ENCODE results near the gene GAN. TPM values are rescaled to one million over a fixed set of nuclear protein-coding genes. Genes with fewer than 3 reads are reported as not detected.
"Not testable (repeated sequence)": the region's sequence is repeated elsewhere in the genome, so short reads cannot be mapped to it uniquely, and the experiment has no call there.

The GAN gene
- polyA plus RNA-seq, 1 donor = 2.7 TPM

- peaks cover 2% of the 10 kb centered on the region for H3K36me3 ChIP-seq (ENCODE audit: control insufficient read depth, insufficient read depth, low read length)
- H3K27me3 ChIP-seq (ENCODE audit: control insufficient read depth, insufficient read depth, low read length) = no peaks in the 10 kb centered on the region
- no peak overlapping the region for H3K27ac ChIP-seq (ENCODE audit: low read length)
- no peaks in the 10 kb centered on the region for H3K9me3 ChIP-seq (ENCODE audit: control insufficient read depth, low read depth, low read length)
- no CpG with 5 or more reads among the region's 5 CpGs for WGBS (ENCODE audit: insufficient coverage, low lambda C conversion rate)
- H3K4me3 ChIP-seq (ENCODE audit: low read length) = no peak overlapping the region
- DNase-seq = no peak
- H3K4me1 ChIP-seq (ENCODE audit: control insufficient read depth, insufficient read depth, low read length) = no peaks in the 10 kb centered on the region
Measured at GRCh38 chr16:81321536-81321935, 6.8 kb downstream of the GAN start.

- peaks cover 2% of the 10 kb centered on the region for H3K36me3 ChIP-seq (ENCODE audit: control insufficient read depth, insufficient read depth, low read length)
- H3K9me3 ChIP-seq (ENCODE audit: control insufficient read depth, low read depth, low read length) = no peaks in the 10 kb centered on the region
- no peak overlapping the region for H3K27ac ChIP-seq (ENCODE audit: low read length)
- no peak for DNase-seq
- no peaks in the 10 kb centered on the region for H3K27me3 ChIP-seq (ENCODE audit: control insufficient read depth, insufficient read depth, low read length)
- H3K4me1 ChIP-seq (ENCODE audit: control insufficient read depth, insufficient read depth, low read length) = no peaks in the 10 kb centered on the region
- no peak overlapping the region for H3K4me3 ChIP-seq (ENCODE audit: low read length)
- no CpG with 5 or more reads among the region's 6 CpGs for WGBS (ENCODE audit: insufficient coverage, low lambda C conversion rate)
Measured at GRCh38 chr16:81324808-81325207, 10.0 kb downstream of the GAN start.

- no peak overlapping the region for H3K27ac ChIP-seq (ENCODE audit: low read length)
- WGBS (ENCODE audit: insufficient coverage, low lambda C conversion rate) = no CpG with 5 or more reads among the region's 5 CpGs
- DNase-seq = no peak
Measured at GRCh38 chr16:81327011-81327410, 12.2 kb downstream of the GAN start.

GRCh38 chr16:81327447-81328196, 12.9 kb downstream of the GAN start:
- Histone ChIP-seq H3K27ac (ENCODE audit: low read length) (no peak overlapping the region), H3K27me3 (ENCODE audit: control insufficient read depth, insufficient read depth, low read length) (no peaks in the 10 kb centered on the region), H3K4me1 (ENCODE audit: control insufficient read depth, insufficient read depth, low read length) (no peaks in the 10 kb centered on the region), H3K36me3 (ENCODE audit: control insufficient read depth, insufficient read depth, low read length) (peaks cover 2% of the 10 kb centered on the region), H3K4me3 (ENCODE audit: low read length) (no peak overlapping the region), H3K9me3 (ENCODE audit: control insufficient read depth, low read depth, low read length) (no peaks in the 10 kb centered on the region)
- 100% methylated on average over 3 of the region's 8 CpGs for WGBS (ENCODE audit: insufficient coverage, low lambda C conversion rate)
- DNase-seq = no peak

More at GRCh38 chr16:81327011-81327410, 12.2 kb downstream of the GAN start:
- H3K4me1 ChIP-seq (ENCODE audit: control insufficient read depth, insufficient read depth, low read length) = no peaks in the 10 kb centered on the region
- H3K36me3 ChIP-seq (ENCODE audit: control insufficient read depth, insufficient read depth, low read length) = peaks cover 2% of the 10 kb centered on the region
- H3K9me3 ChIP-seq (ENCODE audit: control insufficient read depth, low read depth, low read length) = no peaks in the 10 kb centered on the region
- H3K4me3 ChIP-seq (ENCODE audit: low read length) = no peak overlapping the region
- H3K27me3 ChIP-seq (ENCODE audit: control insufficient read depth, insufficient read depth, low read length) = no peaks in the 10 kb centered on the region

GRCh38 chr16:81329947-81330346, 15.2 kb downstream of the GAN start:
- H3K36me3 ChIP-seq (ENCODE audit: control insufficient read depth, insufficient read depth, low read length) = no peaks in the 10 kb centered on the region
- H3K4me1 ChIP-seq (ENCODE audit: control insufficient read depth, insufficient read depth, low read length) = no peaks in the 10 kb centered on the region
- DNase-seq = no peak
- H3K4me3 ChIP-seq (ENCODE audit: low read length) = no peak overlapping the region
- no peaks in the 10 kb centered on the region for H3K27me3 ChIP-seq (ENCODE audit: control insufficient read depth, insufficient read depth, low read length)
- WGBS (ENCODE audit: insufficient coverage, low lambda C conversion rate) = no CpG with 5 or more reads among the region's 5 CpGs
- no peaks in the 10 kb centered on the region for H3K9me3 ChIP-seq (ENCODE audit: control insufficient read depth, low read depth, low read length)
- no peak overlapping the region for H3K27ac ChIP-seq (ENCODE audit: low read length)

- H3K36me3 ChIP-seq (ENCODE audit: control insufficient read depth, insufficient read depth, low read length) = no peaks in the 10 kb centered on the region
- no peak overlapping the region for H3K4me3 ChIP-seq (ENCODE audit: low read length)
- no peak overlapping the region for H3K27ac ChIP-seq (ENCODE audit: low read length)
- no peak for DNase-seq
- no CpG with 5 or more reads among the region's 3 CpGs for WGBS (ENCODE audit: insufficient coverage, low lambda C conversion rate)
- no peaks in the 10 kb centered on the region for H3K9me3 ChIP-seq (ENCODE audit: control insufficient read depth, low read depth, low read length)
- no peaks in the 10 kb centered on the region for H3K27me3 ChIP-seq (ENCODE audit: control insufficient read depth, insufficient read depth, low read length)
- no peaks in the 10 kb centered on the region for H3K4me1 ChIP-seq (ENCODE audit: control insufficient read depth, insufficient read depth, low read length)
Measured at GRCh38 chr16:81333356-81333755, 18.6 kb downstream of the GAN start.

- H3K4me1 ChIP-seq (ENCODE audit: control insufficient read depth, insufficient read depth, low read length) = no peaks in the 10 kb centered on the region
- WGBS (ENCODE audit: insufficient coverage, low lambda C conversion rate) = 100% methylated on average over 1 of the region's 6 CpGs
- H3K9me3 ChIP-seq (ENCODE audit: control insufficient read depth, low read depth, low read length) = no peaks in the 10 kb centered on the region
- no peaks in the 10 kb centered on the region for H3K36me3 ChIP-seq (ENCODE audit: control insufficient read depth, insufficient read depth, low read length)
- DNase-seq = no peak
- H3K4me3 ChIP-seq (ENCODE audit: low read length) = no peak overlapping the region
- no peak overlapping the region for H3K27ac ChIP-seq (ENCODE audit: low read length)
- H3K27me3 ChIP-seq (ENCODE audit: control insufficient read depth, insufficient read depth, low read length) = no peaks in the 10 kb centered on the region
Measured at GRCh38 chr16:81335669-81336068, 20.9 kb downstream of the GAN start.

- no peaks in the 10 kb centered on the region for H3K36me3 ChIP-seq (ENCODE audit: control insufficient read depth, insufficient read depth, low read length)
Measured at GRCh38 chr16:81337097-81337496, 22.3 kb downstream of the GAN start.

GRCh38 chr16:81345172-81345571, 30.4 kb downstream of the GAN start:
- not testable (repeated sequence) for H3K36me3 ChIP-seq (ENCODE audit: control insufficient read depth, insufficient read depth, low read length); H3K27ac ChIP-seq (ENCODE audit: low read length); H3K27me3 ChIP-seq (ENCODE audit: control insufficient read depth, insufficient read depth, low read length); H3K4me3 ChIP-seq (ENCODE audit: low read length); H3K4me1 ChIP-seq (ENCODE audit: control insufficient read depth, insufficient read depth, low read length); H3K9me3 ChIP-seq (ENCODE audit: control insufficient read depth, low read depth, low read length); DNase-seq
- no CpG with 5 or more reads among the region's 3 CpGs for WGBS (ENCODE audit: insufficient coverage, low lambda C conversion rate)

More at GRCh38 chr16:81337097-81337496, 22.3 kb downstream of the GAN start:
- WGBS (ENCODE audit: insufficient coverage, low lambda C conversion rate) = 100% methylated on average over 3 of the region's 5 CpGs
- H3K27me3 ChIP-seq (ENCODE audit: control insufficient read depth, insufficient read depth, low read length) = no peaks in the 10 kb centered on the region
- H3K27ac ChIP-seq (ENCODE audit: low read length) = no peak overlapping the region
- H3K4me3 ChIP-seq (ENCODE audit: low read length) = no peak overlapping the region
- no peaks in the 10 kb centered on the region for H3K4me1 ChIP-seq (ENCODE audit: control insufficient read depth, insufficient read depth, low read length)
- H3K9me3 ChIP-seq (ENCODE audit: control insufficient read depth, low read depth, low read length) = no peaks in the 10 kb centered on the region
- DNase-seq = no peak

- DNase-seq = no peak
- Histone ChIP-seq H3K36me3 (ENCODE audit: control insufficient read depth, insufficient read depth, low read length) (peaks cover 9% of the 10 kb centered on the region), H3K4me1 (ENCODE audit: control insufficient read depth, insufficient read depth, low read length) (no peaks in the 10 kb centered on the region), H3K27ac (ENCODE audit: low read length) (no peak overlapping the region), H3K27me3 (ENCODE audit: control insufficient read depth, insufficient read depth, low read length) (no peaks in the 10 kb centered on the region), H3K4me3 (ENCODE audit: low read length) (no peak overlapping the region), H3K9me3 (ENCODE audit: control insufficient read depth, low read depth, low read length) (peaks cover 9% of the 10 kb centered on the region)
- WGBS (ENCODE audit: insufficient coverage, low lambda C conversion rate) = 100% methylated on average over 1 of the region's 1 CpG
Measured at GRCh38 chr16:81347425-81347824, 32.7 kb downstream of the GAN start.
